A673 (cell line): Measurements from ENCODE around the gene POLD4. TPM values are rescaled to one million over a fixed set of nuclear protein-coding genes. Genes with fewer than 3 reads are reported as not detected.

Experiments
- BruUV-seq: library from RNA; stranded (reverse); fragments of 400-500 nt; replicated peaks from 2 replicates; lab custom pipeline; 2021; lab: Mats Ljungman, UMichigan
- CTCF ChIA-PET: fragments of 300-600 bp; sonication (Branson Sonifier 250); formaldehyde crosslinking; loops from one replicate; lab custom pipeline; 2022; ENCODE audit warnings: antibody characterized with exemption; lab: Charles Lee
- POLR2A ChIA-PET: fragments of 300-600 bp; sonication (Branson Sonifier 250); formaldehyde crosslinking; loops from one replicate; lab custom pipeline; 2022; ENCODE audit warnings: antibody characterized with exemption; ENCODE audit not compliant: low non-redundant PET; lab: Charles Lee
- DNase-seq: peaks from one replicate; pipeline ENCODE4 v3.0.0-alpha.2; 2015; ENCODE audit warnings: low spot score
- H3K27ac ChIP-seq: fragments of 200-600 bp; sonication (generic); 2 replicates; pipeline ENCODE4 v1.5.1; 2016; ENCODE audit warnings: mixed run types, low read depth, mild to moderate bottlenecking, mixed read lengths, antibody characterized with exemption, low read length; ENCODE audit not compliant: poor library complexity, severe bottlenecking
- H3K27me3 ChIP-seq: fragments of 200-600 bp; sonication (generic); replicated peaks from 2 replicates; pipeline ENCODE4 v1.6.1; 2017; ENCODE audit warnings: mixed run types, low read depth, mild to moderate bottlenecking, mixed read lengths, antibody characterized with exemption, low read length; ENCODE audit not compliant: insufficient read depth, poor library complexity
- H3K36me3 ChIP-seq: fragments of 200-600 bp; sonication (generic); 2 replicates; pipeline ENCODE4 v1.6.1; 2016; ENCODE audit warnings: mixed run types, mild to moderate bottlenecking, mixed read lengths, antibody characterized with exemption, low read length; ENCODE audit not compliant: insufficient read depth, poor library complexity, severe bottlenecking
- H3K4me1 ChIP-seq: fragments of 200-600 bp; sonication (generic); 2 replicates; pipeline ENCODE4 v1.6.1; 2017; ENCODE audit warnings: mixed run types, mild to moderate bottlenecking, mixed read lengths, antibody characterized with exemption, low read length; ENCODE audit not compliant: insufficient read depth, poor library complexity, severe bottlenecking
- H3K4me3 ChIP-seq: fragments of 200-600 bp; sonication (generic); 2 replicates; pipeline ENCODE4 v1.5.1; 2016; ENCODE audit warnings: low read depth, mixed run types, mild to moderate bottlenecking, mixed read lengths, low read length; ENCODE audit not compliant: poor library complexity, severe bottlenecking
- H3K9me3 ChIP-seq: fragments of 200-600 bp; sonication (generic); 2 replicates; pipeline ENCODE4 v1.6.1; 2016; ENCODE audit warnings: mixed run types, low read depth, mild to moderate bottlenecking, mixed read lengths, antibody characterized with exemption, low read length; ENCODE audit not compliant: poor library complexity, severe bottlenecking
- CTCF ChIP-seq: fragments of 300-800, 200-600 bp; sonication (generic); conservative IDR thresholded peaks from 2 replicates; pipeline ENCODE4 v1.5.1; 2017; ENCODE audit warnings: low read depth, mild to moderate bottlenecking, antibody characterized with exemption, low read length, moderate library complexity, mixed read lengths
- EZH2 ChIP-seq: fragments of 200-600 bp; sonication (generic); IDR thresholded peaks from 2 replicates; pipeline ENCODE4 v1.6.1; 2017; ENCODE audit warnings: borderline replicate concordance, low read depth, mild to moderate bottlenecking, mixed read lengths, antibody characterized with exemption, low read length; ENCODE audit not compliant: poor library complexity, severe bottlenecking
- intact Hi-C: fragments of 100-400 bp; cut with micrococcal nuclease; formaldehyde crosslinking; loops from one replicate; pipeline ENCODE4 v1.10.0; 2022; ENCODE audit not compliant: unreplicated experiment
- total RNA-seq: library from RNA; stranded (reverse); gene quantifications from 2 replicates; pipeline ENCODE4 v1.2.3, GENCODE V29; 2021

Gene POLD4
- total RNA-seq, 1 experiment from 2014 or later = 13.2 TPM

DNA sequence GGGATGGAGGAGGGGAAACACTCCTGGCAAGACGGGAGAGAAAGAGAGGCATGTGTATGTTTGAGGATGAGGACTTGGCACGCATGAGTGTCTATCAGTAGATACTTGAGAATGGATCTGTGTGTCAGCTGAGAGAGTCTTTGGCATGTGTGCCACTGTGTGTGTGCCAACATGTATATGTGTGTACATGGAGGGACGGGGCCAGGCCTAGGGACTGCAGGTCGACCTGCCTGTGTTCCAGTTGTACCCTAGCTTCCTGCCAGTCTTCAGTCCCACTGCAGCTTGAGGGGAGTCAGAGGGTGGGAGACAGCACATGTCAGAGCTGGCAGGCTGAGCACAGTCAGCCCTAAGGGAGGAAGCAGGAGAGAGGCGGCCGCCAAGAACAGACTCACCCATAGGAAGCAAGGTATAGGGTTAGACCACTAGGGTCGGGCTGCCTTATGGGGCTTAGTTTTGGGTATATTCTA, 14.4 kb upstream of the POLD4 start:
- POLR2A ChIA-PET = no interaction called here
- TF ChIP-seq CTCF (no peak), EZH2 (no peak)
- no peak overlapping the region for H3K27ac ChIP-seq
- no peaks in the 10 kb centered on the region for H3K27me3 ChIP-seq
- H3K4me1 ChIP-seq = peaks cover 35% of the 10 kb centered on the region
- no peak overlapping the region for H3K4me3 ChIP-seq
- no peak for DNase-seq
- CTCF ChIA-PET = interaction anchor here (1.2 kb wide), 1 partner anchor 33 kb away, joined by 8 read pairs; no protein-coding TSS in a partner anchor
- H3K9me3 ChIP-seq = no peaks in the 10 kb centered on the region
- BruUV-seq = no TSS peak
- intact Hi-C loops = no loop called here
- H3K36me3 ChIP-seq = no peaks in the 10 kb centered on the region

DNA sequence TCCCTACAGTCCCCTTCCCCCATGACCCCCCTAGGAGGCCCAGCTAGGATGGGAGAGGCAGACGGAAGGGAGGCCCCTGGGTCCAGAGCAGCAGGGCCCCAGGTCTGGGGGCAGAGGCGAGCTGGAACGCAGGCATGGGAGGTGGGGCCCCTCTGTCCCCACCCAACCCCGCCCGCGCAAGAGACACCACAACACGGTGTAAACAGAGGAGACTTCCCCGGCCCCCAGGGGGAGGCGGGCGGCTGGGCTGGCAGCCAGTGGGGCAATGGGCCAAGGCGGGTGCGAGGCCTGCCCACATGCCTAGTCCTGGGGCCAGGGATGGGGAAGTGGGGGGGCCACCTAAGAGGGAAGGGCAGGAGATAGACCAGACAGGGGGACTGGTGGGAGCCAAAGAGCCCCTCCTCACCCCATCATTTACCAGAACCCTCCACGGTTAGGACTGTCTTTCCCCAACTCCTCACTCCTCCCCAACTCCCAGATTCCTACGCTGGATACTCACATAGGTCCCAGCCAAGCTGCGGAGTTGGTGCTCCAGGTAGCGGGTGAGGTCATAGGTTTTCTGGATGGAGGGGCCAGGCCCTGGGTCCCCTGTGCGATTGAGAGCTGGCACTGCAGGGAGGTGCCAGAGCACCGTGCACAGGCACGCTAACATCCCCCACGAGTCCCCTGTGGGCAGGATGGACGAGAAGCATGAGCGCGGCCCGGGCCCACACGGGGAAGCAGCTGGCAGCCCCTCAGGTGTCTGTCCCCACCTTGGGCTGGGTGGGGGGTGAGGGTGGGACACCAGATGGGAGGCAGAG, 13.8 kb upstream of the POLD4 start:
- H3K4me3 ChIP-seq = no peak overlapping the region
- CTCF ChIA-PET = interaction anchor here (1.2 kb wide), 1 partner anchor 34 kb away, joined by 8 read pairs; no protein-coding TSS in a partner anchor
- DNase-seq = no peak
- POLR2A ChIA-PET = no interaction called here
- no peak for TF ChIP-seq CTCF
- TF ChIP-seq EZH2 = no peak
- no peaks in the 10 kb centered on the region for H3K36me3 ChIP-seq
- peaks cover 34% of the 10 kb centered on the region for H3K4me1 ChIP-seq
- H3K27me3 ChIP-seq = no peaks in the 10 kb centered on the region
- no peaks in the 10 kb centered on the region for H3K9me3 ChIP-seq
- no peak overlapping the region for H3K27ac ChIP-seq
- no TSS peak for BruUV-seq
- intact Hi-C loops = no loop called here

DNA sequence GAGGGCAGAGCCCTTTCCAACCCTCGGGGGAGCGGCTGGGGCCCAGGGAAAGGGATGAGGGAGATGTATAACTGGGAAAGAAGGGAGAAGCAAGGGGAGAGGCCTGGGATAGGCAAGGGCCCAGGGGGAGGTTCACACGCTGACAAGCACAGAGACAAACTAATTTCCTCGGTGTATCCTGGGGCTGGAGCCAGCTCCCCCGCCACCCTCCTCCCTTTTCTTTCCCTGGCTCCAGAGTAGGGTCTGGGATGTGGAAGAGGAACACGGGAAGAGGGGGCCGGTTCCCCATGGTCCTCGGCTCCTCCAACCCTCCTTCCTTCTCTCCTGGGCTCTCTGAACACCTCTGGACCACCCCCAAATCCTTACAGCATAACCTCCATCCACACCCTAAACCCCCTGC, 13.2 kb upstream of the POLD4 start:
- Histone ChIP-seq H3K4me3 (no peak overlapping the region), H3K9me3 (no peaks in the 10 kb centered on the region), H3K27ac (no peak overlapping the region), H3K36me3 (no peaks in the 10 kb centered on the region), H3K27me3 (no peaks in the 10 kb centered on the region), H3K4me1 (peaks cover 27% of the 10 kb centered on the region)
- BruUV-seq = no TSS peak
- no peak for DNase-seq
- intact Hi-C loops = no loop called here
- ChIA-PET POLR2A (no interaction called here), CTCF (no interaction called here)
- TF ChIP-seq CTCF = no peak
- TF ChIP-seq EZH2 = no peak
